Measurements from ENCODE around the gene SV2B. TPM values are rescaled to one million over a fixed set of nuclear protein-coding genes. Genes with fewer than 3 reads are reported as not detected.

Gene SV2B
- total RNA-seq, 1 experiment from 2014 or later, result not detected

DNA sequence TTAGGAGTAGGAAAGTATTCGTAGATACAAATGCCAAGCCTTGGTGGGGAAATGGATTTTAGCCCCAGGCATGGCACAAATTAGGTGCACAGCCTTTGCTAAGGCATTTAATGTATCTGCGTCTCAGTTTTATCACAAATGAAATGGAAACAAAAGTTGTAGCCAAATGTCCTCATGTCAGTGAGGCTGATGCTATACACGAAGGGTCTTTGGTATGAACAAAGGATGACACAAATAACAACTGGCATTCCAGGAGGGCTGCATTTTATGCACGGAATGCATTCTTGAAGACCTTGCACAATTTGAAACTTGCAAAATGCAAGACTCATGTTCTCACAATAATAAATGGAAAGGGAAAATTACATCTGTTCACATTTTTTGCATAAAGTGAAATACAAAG lies 181.9 kb downstream of the SV2B start:
- Mint-ChIP-seq H3K27me3 (ENCODE audit: low read depth) (no peaks in the 10 kb centered on the region; the same call in 1 of the 2 replicates), H3K27ac (no peak overlapping the region), H3K9me3 (peaks cover 0 to 3% of the 10 kb centered on the region in 2 experiments; a peak in 1 of 5 replicates), H3K4me3 (no peak overlapping the region), H3K36me3 (ENCODE audit: insufficient read depth in 1 of 3, low read depth in 3 of 3) (no peaks in the 10 kb centered on the region), H3K4me1 (no peaks in the 10 kb centered on the region)
- Histone ChIP-seq H2BK120ac (ENCODE audit: low read depth, low read length, poor library complexity, severe bottlenecking) (no peak overlapping the region), H3K23me2 (ENCODE audit: insufficient read length, low read depth, low read length, poor library complexity, severe bottlenecking) (no peaks in the 10 kb centered on the region), H2AFZ (ENCODE audit: low read length) (no peak overlapping the region), H4K5ac (ENCODE audit: insufficient read length, low read depth, low read length) (no peak overlapping the region), H3K56ac (ENCODE audit: insufficient read length, low read depth, low read length) (no peak overlapping the region), H3K9ac (ENCODE audit: extremely low read depth, insufficient read length, low read length) (no peak overlapping the region), H4K20me1 (ENCODE audit: control insufficient read depth, insufficient read depth, insufficient read length) (no peaks in the 10 kb centered on the region), H2AK5ac (ENCODE audit: insufficient read length, low read length) (no peak overlapping the region), H3K18ac (ENCODE audit: insufficient read length, low read depth, low read length) (no peak overlapping the region), H2BK15ac (ENCODE audit: low read depth, low read length) (no peak overlapping the region), H3K14ac (ENCODE audit: insufficient read depth, low read length) (no peak overlapping the region), H3T11ph (ENCODE audit: low read length) (no peak overlapping the region), H3K27ac (ENCODE audit: insufficient read length, low read depth, low read length) (no peak overlapping the region), H3K4ac (ENCODE audit: low read depth, low read length) (no peak overlapping the region), H2BK5ac (ENCODE audit: insufficient read length, low read length) (no peak overlapping the region), H4K91ac (ENCODE audit: insufficient read length, low read depth, low read length) (no peak overlapping the region), H3K79me2 (ENCODE audit: insufficient read depth, low read length) (no peaks in the 10 kb centered on the region), H2BK12ac (ENCODE audit: insufficient read length, low read depth, low read length) (no peak overlapping the region), H3K27me3 (ENCODE audit: insufficient read depth, low read length) (no peaks in the 10 kb centered on the region), H3K4me2 (ENCODE audit: insufficient read depth, insufficient read length, low read length) (no peak overlapping the region), H2BK20ac (ENCODE audit: low read depth, low read length, poor library complexity, severe bottlenecking) (no peak overlapping the region), H4K8ac (replicated peaks; ENCODE audit: insufficient read length, low read depth, low read length) (no peak overlapping the region), H3K79me1 (ENCODE audit: insufficient read depth, low read depth, low read length, poor library complexity, severe bottlenecking) (no peaks in the 10 kb centered on the region), H3K4me1 (ENCODE audit: insufficient read depth, low read length) (no peaks in the 10 kb centered on the region), H3K23ac (ENCODE audit: insufficient read length, low read depth, low read length) (no peak overlapping the region), H3K9me3 (ENCODE audit: control insufficient read depth, low read depth, low read length) (no peaks in the 10 kb centered on the region)
- TF ChIP-seq, protein P1, sequence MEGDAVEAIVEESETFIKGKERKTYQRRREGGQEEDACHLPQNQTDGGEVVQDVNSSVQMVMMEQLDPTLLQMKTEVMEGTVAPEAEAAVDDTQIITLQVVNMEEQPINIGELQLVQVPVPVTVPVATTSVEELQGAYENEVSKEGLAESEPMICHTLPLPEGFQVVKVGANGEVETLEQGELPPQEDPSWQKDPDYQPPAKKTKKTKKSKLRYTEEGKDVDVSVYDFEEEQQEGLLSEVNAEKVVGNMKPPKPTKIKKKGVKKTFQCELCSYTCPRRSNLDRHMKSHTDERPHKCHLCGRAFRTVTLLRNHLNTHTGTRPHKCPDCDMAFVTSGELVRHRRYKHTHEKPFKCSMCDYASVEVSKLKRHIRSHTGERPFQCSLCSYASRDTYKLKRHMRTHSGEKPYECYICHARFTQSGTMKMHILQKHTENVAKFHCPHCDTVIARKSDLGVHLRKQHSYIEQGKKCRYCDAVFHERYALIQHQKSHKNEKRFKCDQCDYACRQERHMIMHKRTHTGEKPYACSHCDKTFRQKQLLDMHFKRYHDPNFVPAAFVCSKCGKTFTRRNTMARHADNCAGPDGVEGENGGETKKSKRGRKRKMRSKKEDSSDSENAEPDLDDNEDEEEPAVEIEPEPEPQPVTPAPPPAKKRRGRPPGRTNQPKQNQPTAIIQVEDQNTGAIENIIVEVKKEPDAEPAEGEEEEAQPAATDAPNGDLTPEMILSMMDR (conservative IDR thresholded peaks at IDR 0.05), result no peak
- no peak for DNase-seq
- no CpG with 5 or more reads among the region's 4 CpGs for WGBS (ENCODE audit: extremely low coverage, insufficient read length, low lambda C conversion rate)

All from H9 (cell line).